Measurements from ENCODE around the gene LZTFL1. TPM values are rescaled to one million over a fixed set of nuclear protein-coding genes. Genes with fewer than 3 reads are reported as not detected.
A peak's percentile ranks its signal among the peaks of the same experiment; 100 is the strongest.

The LZTFL1 gene
- total RNA-seq, 2 experiments from 2014 or later = 5.1 to 6.7 TPM

GRCh38 chr3:45874677-45875346, 32.9 kb upstream of the LZTFL1 start:
- Mint-ChIP-seq H3K27me3 (ENCODE audit: low read depth) (peaks cover 59% of the 10 kb centered on the region), H3K4me1 (ENCODE audit: low read depth) (peaks cover 14% of the 10 kb centered on the region), H3K9me3 (ENCODE audit: insufficient read depth) (no peaks in the 10 kb centered on the region), H3K36me3 (ENCODE audit: low read depth) (peaks cover 3% of the 10 kb centered on the region), H3K4me3 (no peak overlapping the region), H3K27ac (no peak overlapping the region)
- ChIA-PET CTCF (interaction anchor here (1.9 kb wide), 1 partner anchor 205 kb away, joined by 6 read pairs; no protein-coding TSS in a partner anchor), POLR2A (no interaction called here)
- ATAC-seq (no peak), DNase-seq (no peak)

- Mint-ChIP-seq H3K4me3 (no peak overlapping the region), H3K27me3 (ENCODE audit: low read depth) (peaks cover 66% of the 10 kb centered on the region), H3K27ac (no peak overlapping the region), H3K9me3 (ENCODE audit: insufficient read depth) (no peaks in the 10 kb centered on the region), H3K4me1 (ENCODE audit: low read depth) (peaks cover 20% of the 10 kb centered on the region), H3K36me3 (ENCODE audit: low read depth) (peaks cover 3% of the 10 kb centered on the region)
- ATAC-seq (no peak), DNase-seq (no peak)
- POLR2A ChIA-PET = no interaction called here
- CTCF ChIA-PET = interaction anchor here (1.2 kb wide), 1 partner anchor 204 kb away, joined by 4 read pairs; no protein-coding TSS in a partner anchor
Measured at GRCh38 chr3:45873638-45874037, 31.7 kb upstream of the LZTFL1 start.

- Mint-ChIP-seq H3K4me3 (no peak overlapping the region), H3K27ac (no peak overlapping the region), H3K4me1 (ENCODE audit: low read depth) (peaks cover 20% of the 10 kb centered on the region), H3K9me3 (ENCODE audit: insufficient read depth) (no peaks in the 10 kb centered on the region), H3K27me3 (ENCODE audit: low read depth) (peaks cover 67% of the 10 kb centered on the region), H3K36me3 (ENCODE audit: low read depth) (peaks cover 3% of the 10 kb centered on the region)
- CTCF ChIA-PET = interaction anchor here (1.2 to 1.7 kb wide), 2 partner anchors 11 to 205 kb away, joined by 4 read pairs; no protein-coding TSS in a partner anchor
- DNase-seq (no peak), ATAC-seq (no peak)
- POLR2A ChIA-PET = no interaction called here
Measured at GRCh38 chr3:45873036-45873435, 31.1 kb upstream of the LZTFL1 start.

- no peak for DNase-seq
- CTCF ChIA-PET = interaction anchor here (1.2 to 1.7 kb wide), 2 partner anchors 11 to 205 kb away, joined by 4 read pairs; no protein-coding TSS in a partner anchor
- POLR2A ChIA-PET = no interaction called here
- H3K9me3 Mint-ChIP-seq (ENCODE audit: insufficient read depth) = no peaks in the 10 kb centered on the region
- peaks cover 3% of the 10 kb centered on the region for H3K36me3 Mint-ChIP-seq (ENCODE audit: low read depth)
- H3K27me3 Mint-ChIP-seq (ENCODE audit: low read depth) = peaks cover 69% of the 10 kb centered on the region
- H3K4me1 Mint-ChIP-seq (ENCODE audit: low read depth) = peaks cover 20% of the 10 kb centered on the region
- no peak overlapping the region for H3K27ac Mint-ChIP-seq
- no peak for ATAC-seq
- H3K4me3 Mint-ChIP-seq = no peak overlapping the region
Measured at GRCh38 chr3:45872569-45872968, 30.6 kb upstream of the LZTFL1 start.

GRCh38 chr3:45871780-45872179, 29.9 kb upstream of the LZTFL1 start:
- ATAC-seq (no peak), DNase-seq (no peak)
- no peaks in the 10 kb centered on the region for H3K9me3 Mint-ChIP-seq (ENCODE audit: insufficient read depth)
- H3K27me3 Mint-ChIP-seq (ENCODE audit: low read depth) = peaks cover 72% of the 10 kb centered on the region
- no peak overlapping the region for H3K4me3 Mint-ChIP-seq
- H3K27ac Mint-ChIP-seq = no peak overlapping the region
- POLR2A ChIA-PET = no interaction called here
- CTCF ChIA-PET = interaction anchor here (1.7 kb wide), 1 partner anchor 10 kb away, joined by 4 read pairs; no protein-coding TSS in a partner anchor
- H3K36me3 Mint-ChIP-seq (ENCODE audit: low read depth) = peaks cover 3% of the 10 kb centered on the region
- peaks cover 20% of the 10 kb centered on the region for H3K4me1 Mint-ChIP-seq (ENCODE audit: low read depth)

GRCh38 chr3:45870099-45870498, 28.2 kb upstream of the LZTFL1 start:
- ATAC-seq (peak; percentile 89), DNase-seq (peak; percentile 67)
- ChIA-PET CTCF (interaction anchor here (0.6 to 0.7 kb wide), 2 partner anchors 206 to 211 kb away, joined by 3 read pairs; no protein-coding TSS in a partner anchor), POLR2A (interaction anchor here (0.6 kb wide), 1 partner anchor 31 kb away, joined by 3 read pairs; no protein-coding TSS in a partner anchor)
- Mint-ChIP-seq H3K9me3 (ENCODE audit: insufficient read depth) (no peaks in the 10 kb centered on the region), H3K27me3 (ENCODE audit: low read depth) (peaks cover 73% of the 10 kb centered on the region), H3K4me1 (ENCODE audit: low read depth) (peaks cover 29% of the 10 kb centered on the region), H3K4me3 (no peak overlapping the region), H3K27ac (peak overlapping the region; percentile 48), H3K36me3 (ENCODE audit: low read depth) (peaks cover 3% of the 10 kb centered on the region)

- POLR2A ChIA-PET = interaction anchor here (0.6 kb wide), 1 partner anchor 32 kb away, joined by 3 read pairs; no protein-coding TSS in a partner anchor
- no peaks in the 10 kb centered on the region for H3K9me3 Mint-ChIP-seq (ENCODE audit: insufficient read depth)
- H3K27me3 Mint-ChIP-seq (ENCODE audit: low read depth) = peaks cover 75% of the 10 kb centered on the region
- DNase-seq (no peak), ATAC-seq (no peak)
- no peak overlapping the region for H3K4me3 Mint-ChIP-seq
- H3K4me1 Mint-ChIP-seq (ENCODE audit: low read depth) = peaks cover 33% of the 10 kb centered on the region
- CTCF ChIA-PET = interaction anchor here (0.6 to 0.7 kb wide), 2 partner anchors 207 to 212 kb away, joined by 3 read pairs; no protein-coding TSS in a partner anchor
- peaks cover 3% of the 10 kb centered on the region for H3K36me3 Mint-ChIP-seq (ENCODE audit: low read depth)
- no peak overlapping the region for H3K27ac Mint-ChIP-seq
Measured at GRCh38 chr3:45869638-45870037, 27.7 kb upstream of the LZTFL1 start.

- DNase-seq = no peak
- CTCF ChIA-PET = no interaction called here
- H3K9me3 Mint-ChIP-seq (ENCODE audit: insufficient read depth) = peaks cover 2% of the 10 kb centered on the region
- peaks cover under 1% of the 10 kb centered on the region for H3K36me3 Mint-ChIP-seq (ENCODE audit: low read depth)
- H3K27ac Mint-ChIP-seq = no peak overlapping the region
- peaks cover 33% of the 10 kb centered on the region for H3K4me1 Mint-ChIP-seq (ENCODE audit: low read depth)
- POLR2A ChIA-PET = interaction anchor here (0.6 kb wide), 1 partner anchor 1160 kb away, joined by 3 read pairs; no protein-coding TSS in a partner anchor
- H3K4me3 Mint-ChIP-seq = no peak overlapping the region
- peaks cover 67% of the 10 kb centered on the region for H3K27me3 Mint-ChIP-seq (ENCODE audit: low read depth)
- ATAC-seq = no peak
Measured at GRCh38 chr3:45868650-45869049, 26.7 kb upstream of the LZTFL1 start.

GRCh38 chr3:45868213-45868612, 26.3 kb upstream of the LZTFL1 start:
- peaks cover 33% of the 10 kb centered on the region for H3K4me1 Mint-ChIP-seq (ENCODE audit: low read depth)
- no peak overlapping the region for H3K27ac Mint-ChIP-seq
- no peak for DNase-seq
- no peak overlapping the region for H3K4me3 Mint-ChIP-seq
- POLR2A ChIA-PET = interaction anchor here (0.6 kb wide), 1 partner anchor 1160 kb away, joined by 3 read pairs; no protein-coding TSS in a partner anchor
- peaks cover 68% of the 10 kb centered on the region for H3K27me3 Mint-ChIP-seq (ENCODE audit: low read depth)
- H3K36me3 Mint-ChIP-seq (ENCODE audit: low read depth) = no peaks in the 10 kb centered on the region
- peaks cover 6% of the 10 kb centered on the region for H3K9me3 Mint-ChIP-seq (ENCODE audit: insufficient read depth)
- CTCF ChIA-PET = interaction anchor here (1.0 kb wide), 1 partner anchor 208 kb away, joined by 4 read pairs; no protein-coding TSS in a partner anchor
- ATAC-seq = no peak

- no peak for ATAC-seq
- DNase-seq = no peak
- peaks cover 6% of the 10 kb centered on the region for H3K9me3 Mint-ChIP-seq (ENCODE audit: insufficient read depth)
- H3K4me3 Mint-ChIP-seq = no peak overlapping the region
- H3K4me1 Mint-ChIP-seq (ENCODE audit: low read depth) = peaks cover 33% of the 10 kb centered on the region
- no peaks in the 10 kb centered on the region for H3K36me3 Mint-ChIP-seq (ENCODE audit: low read depth)
- POLR2A ChIA-PET = no interaction called here
- no peak overlapping the region for H3K27ac Mint-ChIP-seq
- CTCF ChIA-PET = interaction anchor here (1.3 kb wide), 1 partner anchor 213 kb away, joined by 4 read pairs; no protein-coding TSS in a partner anchor
- peaks cover 68% of the 10 kb centered on the region for H3K27me3 Mint-ChIP-seq (ENCODE audit: low read depth)
Measured at GRCh38 chr3:45865563-45865962, 23.6 kb upstream of the LZTFL1 start.

- POLR2A ChIA-PET = no interaction called here
Measured at GRCh38 chr3:45864760-45865519, 23.0 kb upstream of the LZTFL1 start.

More at GRCh38 chr3:45864760-45865519, 23.0 kb upstream of the LZTFL1 start:
- Mint-ChIP-seq H3K27ac (no peak overlapping the region), H3K4me1 (ENCODE audit: low read depth) (peaks cover 28% of the 10 kb centered on the region), H3K4me3 (no peak overlapping the region), H3K27me3 (ENCODE audit: low read depth) (peaks cover 68% of the 10 kb centered on the region), H3K9me3 (ENCODE audit: insufficient read depth) (peaks cover 6% of the 10 kb centered on the region), H3K36me3 (ENCODE audit: low read depth) (no peaks in the 10 kb centered on the region)
- ATAC-seq = peak; percentile 44
- DNase-seq = no peak
- CTCF ChIA-PET = interaction anchor here (1.0 to 1.3 kb wide), 4 partner anchors 78 to 214 kb away, joined by 3 to 4 read pairs (median 4); partner anchors contain the start of gene CXCR6
